NT2/D1 (cell line): ENCODE data around the gene PIP5K1C.

Experiments
- DNase-seq: peaks from one replicate; pipeline ENCODE4 v3.0.0-alpha.2; 2011; ENCODE audit warnings: low read depth, low spot score
- H3K27me3 ChIP-seq: 2 replicates; pipeline ENCODE4 v1.6.0; 2011; ENCODE audit warnings: mild to moderate bottlenecking; ENCODE audit not compliant: insufficient read length, insufficient read depth
- H3K36me3 ChIP-seq: 2 replicates; pipeline ENCODE4 v1.6.1; 2011; ENCODE audit warnings: mild to moderate bottlenecking, low read length, mixed read lengths; ENCODE audit not compliant: insufficient read depth, insufficient read length
- H3K4me1 ChIP-seq: 2 replicates; pipeline ENCODE4 v1.5.1; 2011; ENCODE audit not compliant: insufficient read depth, insufficient read length
- H3K4me3 ChIP-seq: 2 replicates; pipeline ENCODE4 v1.5.1; 2011; ENCODE audit warnings: low read depth; ENCODE audit not compliant: insufficient read length
- H3K9ac ChIP-seq: 2 replicates; pipeline ENCODE4 v1.6.0; 2011; ENCODE audit warnings: low read depth; ENCODE audit not compliant: insufficient read length
- H3K9me3 ChIP-seq: 2 replicates; pipeline ENCODE4 v1.5.1; 2011; ENCODE audit warnings: mild to moderate bottlenecking, low read length; ENCODE audit not compliant: insufficient read depth
- SUZ12 ChIP-seq: IDR thresholded peaks from 2 replicates; pipeline ENCODE4 v1.6.1; 2011; ENCODE audit not compliant: insufficient read length, insufficient read depth; ENCODE audit errors: extremely low read depth
- YY1 ChIP-seq: IDR thresholded peaks from 2 replicates; pipeline ENCODE4 v1.6.1; 2011; ENCODE audit not compliant: insufficient read length, insufficient read depth
- ZNF274 ChIP-seq: IDR thresholded peaks from 2 replicates; pipeline ENCODE4 v1.6.1; 2011; ENCODE audit warnings: mild to moderate bottlenecking, low read depth, low read length

The PIP5K1C gene

GRCh38 chr19:3665681-3666544 is 34.4 kb downstream of the PIP5K1C start:
- no peaks in the 10 kb centered on the region for H3K27me3 ChIP-seq
- peaks cover 60% of the 10 kb centered on the region for H3K36me3 ChIP-seq
- H3K4me1 ChIP-seq, result peaks cover 31% of the 10 kb centered on the region
- no peaks in the 10 kb centered on the region for H3K9me3 ChIP-seq
- TF ChIP-seq SUZ12 (no peak), ZNF274 (no peak)
- H3K4me3 ChIP-seq, result no peak overlapping the region
- H3K9ac ChIP-seq, result peak overlapping the region; percentile 72
- no peak for DNase-seq

- Histone ChIP-seq H3K4me1 (peaks cover 25% of the 10 kb centered on the region), H3K27me3 (no peaks in the 10 kb centered on the region), H3K36me3 (peaks cover 67% of the 10 kb centered on the region), H3K4me3 (no peak overlapping the region), H3K9ac (peak overlapping the region; percentile 72), H3K9me3 (no peaks in the 10 kb centered on the region)
- TF ChIP-seq YY1 (no peak), ZNF274 (no peak), SUZ12 (no peak)
- no peak for DNase-seq
Measured at GRCh38 chr19:3664879-3665642, 35.2 kb downstream of the PIP5K1C start.

GRCh38 chr19:3663838-3664237 is 36.4 kb downstream of the PIP5K1C start:
- DNase-seq, result no peak
- H3K27me3 ChIP-seq, result no peaks in the 10 kb centered on the region
- no peak overlapping the region for H3K9ac ChIP-seq
- H3K4me3 ChIP-seq, result no peak overlapping the region
- no peaks in the 10 kb centered on the region for H3K9me3 ChIP-seq
- H3K4me1 ChIP-seq, result peaks cover 15% of the 10 kb centered on the region
- peaks cover 78% of the 10 kb centered on the region for H3K36me3 ChIP-seq
- no peak for TF ChIP-seq ZNF274
- TF ChIP-seq SUZ12, result no peak
- no peak for TF ChIP-seq YY1

DNA sequence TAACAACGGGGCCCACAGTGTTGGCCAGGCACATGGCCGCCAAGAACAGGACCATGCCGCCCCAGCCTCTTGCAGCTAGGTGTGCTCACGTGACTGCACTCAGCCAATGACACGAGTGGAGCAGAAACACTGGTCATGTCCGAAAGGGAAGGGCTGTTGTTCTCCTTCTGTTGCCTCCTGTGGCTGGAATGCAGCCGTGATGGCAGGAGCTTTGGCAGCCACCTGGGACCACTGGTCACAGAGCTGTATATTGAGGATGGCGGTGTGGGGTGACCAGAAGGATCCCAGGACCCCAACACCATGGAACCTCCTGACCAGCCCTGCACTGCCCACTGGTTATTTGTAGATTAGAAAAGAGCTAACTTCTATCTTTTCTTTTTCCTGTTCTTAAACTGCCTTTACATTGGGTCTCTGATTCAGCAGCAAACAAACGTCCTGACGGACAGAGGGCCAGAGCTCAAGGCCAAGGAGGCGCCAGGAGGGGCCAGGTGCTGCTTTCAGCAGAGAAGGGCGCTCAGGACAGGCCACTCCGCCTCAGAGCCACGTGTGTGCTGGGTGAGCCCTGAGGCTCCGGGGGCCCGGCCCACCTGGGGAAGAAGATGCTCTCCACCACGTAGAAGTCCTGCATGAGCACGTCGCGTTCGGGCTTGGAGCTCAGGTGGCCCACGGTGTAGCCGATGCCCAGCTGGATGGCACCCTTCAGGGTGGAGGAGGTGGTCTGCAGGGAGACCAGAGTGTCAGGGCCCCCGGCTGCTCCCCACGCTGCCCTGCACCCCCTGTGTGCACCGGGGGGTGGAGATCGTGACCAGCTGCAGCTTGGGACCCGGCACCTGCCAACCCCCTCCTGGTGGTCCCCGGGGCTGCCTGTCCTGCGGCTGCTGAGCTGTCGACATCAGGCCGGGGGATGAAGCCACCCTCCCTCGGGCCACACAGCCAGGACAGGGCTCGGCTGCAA is 38.7 kb downstream of the PIP5K1C start:
- H3K4me1 ChIP-seq, result peaks cover 3% of the 10 kb centered on the region
- no peak overlapping the region for H3K4me3 ChIP-seq

DNA sequence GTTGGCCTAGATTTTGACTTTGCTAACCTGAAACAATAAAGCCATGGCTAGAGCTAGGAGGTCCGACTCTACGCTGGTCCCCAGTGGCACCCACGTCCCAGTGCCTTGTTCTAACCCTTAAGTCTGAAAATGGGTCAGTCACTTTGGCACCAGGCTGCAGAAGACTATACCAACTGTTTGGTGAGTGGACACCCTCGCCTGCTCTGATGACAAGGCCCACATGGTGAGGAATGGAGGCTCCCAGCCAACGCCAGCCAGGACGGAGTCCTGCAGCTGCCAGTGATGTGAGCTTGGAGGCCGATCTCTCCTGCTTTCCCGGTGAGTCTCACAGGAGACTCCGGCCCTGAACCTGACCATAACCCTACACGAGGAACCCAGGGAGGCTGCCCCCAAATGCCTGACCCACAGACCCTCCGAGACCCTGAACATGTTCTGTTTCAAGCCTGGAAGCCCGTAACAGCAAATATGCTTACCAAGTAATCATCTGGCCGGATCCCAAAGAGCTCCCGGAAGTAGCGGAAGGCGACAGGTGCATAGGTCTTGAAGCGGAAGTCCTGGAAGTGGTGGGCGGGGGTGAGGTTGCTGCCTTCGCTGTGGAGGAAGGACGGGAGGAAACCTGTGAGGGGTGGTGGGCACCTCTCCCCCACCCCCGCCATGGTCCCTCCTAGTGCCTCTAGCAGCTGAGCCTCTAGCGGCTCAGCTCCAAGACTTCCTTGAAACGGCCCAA is 39.6 kb downstream of the PIP5K1C start:
- TF ChIP-seq YY1 (no peak), SUZ12 (no peak), ZNF274 (no peak)
- Histone ChIP-seq H3K9ac (peak overlapping the region; percentile 32), H3K27me3 (no peaks in the 10 kb centered on the region), H3K36me3 (peaks cover 94% of the 10 kb centered on the region), H3K4me3 (no peak overlapping the region), H3K9me3 (no peaks in the 10 kb centered on the region), H3K4me1 (peaks cover 3% of the 10 kb centered on the region)
- DNase-seq, result no peak

More for the DNA sequence above, 38.7 kb downstream of the PIP5K1C start:
- DNase-seq, result no peak
- no peaks in the 10 kb centered on the region for H3K27me3 ChIP-seq
- H3K9me3 ChIP-seq, result no peaks in the 10 kb centered on the region
- no peak overlapping the region for H3K9ac ChIP-seq
- peaks cover 91% of the 10 kb centered on the region for H3K36me3 ChIP-seq
- TF ChIP-seq SUZ12 (no peak), YY1 (no peak), ZNF274 (no peak)

- TF ChIP-seq SUZ12 (no peak), ZNF274 (no peak), YY1 (no peak)
- Histone ChIP-seq H3K9ac (no peak overlapping the region), H3K27me3 (no peaks in the 10 kb centered on the region), H3K4me3 (no peak overlapping the region), H3K4me1 (no peaks in the 10 kb centered on the region), H3K36me3 (peaks cover 90% of the 10 kb centered on the region), H3K9me3 (no peaks in the 10 kb centered on the region)
- no peak for DNase-seq
Measured at GRCh38 chr19:3659746-3660112, 40.5 kb downstream of the PIP5K1C start.
